ENCODE data around the gene LRRC7. TPM values are rescaled to one million over a fixed set of nuclear protein-coding genes. Genes with fewer than 3 reads are reported as not detected.
"Not testable (repeated sequence)": the region's sequence is repeated elsewhere in the genome, so short reads cannot be mapped to it uniquely, and the experiment has no call there.

Gene LRRC7
- total and polyA plus RNA-seq, 2 donors: 0.53 to 47.7 TPM

- 91% methylated on average over 2 of the region's 2 CpGs for WGBS
- DNase-seq (ENCODE audit: extremely low spot score); H3K36me3 ChIP-seq (ENCODE audit: insufficient read depth); H3K4me1 ChIP-seq (ENCODE audit: insufficient read depth); H3K4me3 ChIP-seq (ENCODE audit: low read depth, low read length); H3K27ac ChIP-seq (ENCODE audit: low read depth): not testable (repeated sequence)
Observed at GRCh38 chr1:69962452-69962851, 394.7 kb downstream of the LRRC7 start.

GRCh38 chr1:69967245-69967766 lies 399.6 kb downstream of the LRRC7 start:
- Histone ChIP-seq H3K4me3 (ENCODE audit: low read depth, low read length) (no peak overlapping the region), H3K4me1 (ENCODE audit: insufficient read depth) (no peaks in the 10 kb centered on the region), H3K27ac (ENCODE audit: low read depth) (no peak overlapping the region), H3K36me3 (ENCODE audit: insufficient read depth) (no peaks in the 10 kb centered on the region)
- DNase-seq (ENCODE audit: extremely low spot score): no peak
- 98% methylated on average over 3 of the region's 3 CpGs for WGBS

- Histone ChIP-seq H3K4me1 (ENCODE audit: insufficient read depth) (no peaks in the 10 kb centered on the region), H3K4me3 (ENCODE audit: low read depth, low read length) (no peak overlapping the region), H3K27ac (ENCODE audit: low read depth) (no peak overlapping the region), H3K36me3 (ENCODE audit: insufficient read depth) (no peaks in the 10 kb centered on the region)
- WGBS: 76% methylated on average over 3 of the region's 3 CpGs
- no peak for DNase-seq (ENCODE audit: extremely low spot score)
Observed at GRCh38 chr1:69976896-69977295, 409.2 kb downstream of the LRRC7 start.

- no peak overlapping the region for H3K27ac ChIP-seq (ENCODE audit: low read depth)
- 68% methylated on average over 1 of the region's 1 CpG for WGBS
- H3K4me3 ChIP-seq (ENCODE audit: low read depth, low read length): no peak overlapping the region
- H3K4me1 ChIP-seq (ENCODE audit: insufficient read depth): no peaks in the 10 kb centered on the region
- H3K36me3 ChIP-seq (ENCODE audit: insufficient read depth): no peaks in the 10 kb centered on the region
- no peak for DNase-seq (ENCODE audit: extremely low spot score)
Observed at GRCh38 chr1:69982992-69983391, 415.3 kb downstream of the LRRC7 start.

GRCh38 chr1:69985376-69985775 lies 417.7 kb downstream of the LRRC7 start:
- WGBS: 91% methylated on average over 1 of the region's 1 CpG
- H3K36me3 ChIP-seq (ENCODE audit: insufficient read depth): no peaks in the 10 kb centered on the region
- no peak for DNase-seq (ENCODE audit: extremely low spot score)
- no peak overlapping the region for H3K4me3 ChIP-seq (ENCODE audit: low read depth, low read length)
- no peak overlapping the region for H3K27ac ChIP-seq (ENCODE audit: low read depth)
- no peaks in the 10 kb centered on the region for H3K4me1 ChIP-seq (ENCODE audit: insufficient read depth)

- Histone ChIP-seq H3K27ac (ENCODE audit: low read depth) (no peak overlapping the region), H3K36me3 (ENCODE audit: insufficient read depth) (no peaks in the 10 kb centered on the region), H3K4me1 (ENCODE audit: insufficient read depth) (no peaks in the 10 kb centered on the region), H3K4me3 (ENCODE audit: low read depth, low read length) (no peak overlapping the region)
- no peak for DNase-seq (ENCODE audit: extremely low spot score)
Observed at GRCh38 chr1:69985901-69986439, 418.2 kb downstream of the LRRC7 start.

- no peaks in the 10 kb centered on the region for H3K4me1 ChIP-seq (ENCODE audit: insufficient read depth)
- DNase-seq (ENCODE audit: extremely low spot score): no peak
- H3K4me3 ChIP-seq (ENCODE audit: low read depth, low read length): no peak overlapping the region
- 88% methylated on average over 1 of the region's 1 CpG for WGBS
- no peak overlapping the region for H3K27ac ChIP-seq (ENCODE audit: low read depth)
- no peaks in the 10 kb centered on the region for H3K36me3 ChIP-seq (ENCODE audit: insufficient read depth)
Observed at GRCh38 chr1:69987881-69988280, 420.2 kb downstream of the LRRC7 start.

GRCh38 chr1:69991644-69992043 lies 423.9 kb downstream of the LRRC7 start:
- 50% methylated on average over 3 of the region's 3 CpGs for WGBS

GRCh38 chr1:69992594-69992993 lies 424.9 kb downstream of the LRRC7 start:
- no peaks in the 10 kb centered on the region for H3K36me3 ChIP-seq (ENCODE audit: insufficient read depth)
- H3K27ac ChIP-seq (ENCODE audit: low read depth): no peak overlapping the region
- no peak for DNase-seq (ENCODE audit: extremely low spot score)
- 81% methylated on average over 3 of the region's 3 CpGs for WGBS
- H3K4me3 ChIP-seq (ENCODE audit: low read depth, low read length): no peak overlapping the region
- H3K4me1 ChIP-seq (ENCODE audit: insufficient read depth): no peaks in the 10 kb centered on the region

More at GRCh38 chr1:69991644-69992043, 423.9 kb downstream of the LRRC7 start:
- Histone ChIP-seq H3K27ac (ENCODE audit: low read depth) (no peak overlapping the region), H3K4me1 (ENCODE audit: insufficient read depth) (no peaks in the 10 kb centered on the region), H3K4me3 (ENCODE audit: low read depth, low read length) (no peak overlapping the region), H3K36me3 (ENCODE audit: insufficient read depth) (no peaks in the 10 kb centered on the region)
- no peak for DNase-seq (ENCODE audit: extremely low spot score)

- Histone ChIP-seq H3K4me1 (ENCODE audit: insufficient read depth) (no peaks in the 10 kb centered on the region), H3K36me3 (ENCODE audit: insufficient read depth) (no peaks in the 10 kb centered on the region), H3K27ac (ENCODE audit: low read depth) (no peak overlapping the region), H3K4me3 (ENCODE audit: low read depth, low read length) (no peak overlapping the region)
- DNase-seq (ENCODE audit: extremely low spot score): no peak
- WGBS: 39% methylated on average over 4 of the region's 4 CpGs
Observed at GRCh38 chr1:69993810-69994209, 426.1 kb downstream of the LRRC7 start.

- Histone ChIP-seq H3K27ac (ENCODE audit: low read depth) (no peak overlapping the region), H3K4me3 (ENCODE audit: low read depth, low read length) (no peak overlapping the region), H3K36me3 (ENCODE audit: insufficient read depth) (no peaks in the 10 kb centered on the region), H3K4me1 (ENCODE audit: insufficient read depth) (no peaks in the 10 kb centered on the region)
- 17% methylated on average over 1 of the region's 1 CpG for WGBS
- DNase-seq (ENCODE audit: extremely low spot score): no peak
Observed at GRCh38 chr1:69994241-69994640, 426.5 kb downstream of the LRRC7 start.

GRCh38 chr1:69998847-69999246 lies 431.1 kb downstream of the LRRC7 start:
- DNase-seq (ENCODE audit: extremely low spot score): no peak
- Histone ChIP-seq H3K27ac (ENCODE audit: low read depth) (no peak overlapping the region), H3K4me1 (ENCODE audit: insufficient read depth) (no peaks in the 10 kb centered on the region), H3K36me3 (ENCODE audit: insufficient read depth) (no peaks in the 10 kb centered on the region), H3K4me3 (ENCODE audit: low read depth, low read length) (no peak overlapping the region)
- 94% methylated on average over 1 of the region's 1 CpG for WGBS

GRCh38 chr1:70003211-70003908 lies 435.6 kb downstream of the LRRC7 start:
- WGBS: 78% methylated on average over 1 of the region's 1 CpG

GRCh38 chr1:70005386-70006034 lies 437.8 kb downstream of the LRRC7 start:
- Histone ChIP-seq H3K27ac (ENCODE audit: low read depth) (no peak overlapping the region), H3K4me3 (ENCODE audit: low read depth, low read length) (no peak overlapping the region), H3K4me1 (ENCODE audit: insufficient read depth) (no peaks in the 10 kb centered on the region), H3K36me3 (ENCODE audit: insufficient read depth) (no peaks in the 10 kb centered on the region)
- DNase-seq (ENCODE audit: extremely low spot score): no peak

More at GRCh38 chr1:70003211-70003908, 435.6 kb downstream of the LRRC7 start:
- Histone ChIP-seq H3K36me3 (ENCODE audit: insufficient read depth) (no peaks in the 10 kb centered on the region), H3K4me3 (ENCODE audit: low read depth, low read length) (no peak overlapping the region), H3K27ac (ENCODE audit: low read depth) (no peak overlapping the region), H3K4me1 (ENCODE audit: insufficient read depth) (no peaks in the 10 kb centered on the region)
- DNase-seq (ENCODE audit: extremely low spot score): no peak

Data from urinary bladder (tissue), 4 donors.